ENCODE results near the gene PET117. TPM values are rescaled to one million over a fixed set of nuclear protein-coding genes. Genes with fewer than 3 reads are reported as not detected.

PET117 gene
- polyA plus RNA-seq, 3 donors: 8.5 to 12.5 (median 10.1) TPM

Other genes with a start within 250 kb of the PET117 start
- 100 to 1,000 TPM in 1 of 3 donors, 10 to 100 TPM in 2; 34.3 to 100 (median 74.8) TPM for gene SNX5, start 169.1 kb upstream of the PET117 start, polyA plus RNA-seq
- 10 to 100 TPM in 1 of 3 donors, 1 to 10 TPM in 2; 5.4 to 11.2 (median 6.8) TPM for gene MGME1, start 168.8 kb upstream of the PET117 start, polyA plus RNA-seq
- 1 to 10 TPM in 1 of 3 donors, under 1 TPM in 1, not detected in 1; 0.83 to 5.7 TPM for gene OVOL2, start 79.9 kb upstream of the PET117 start, polyA plus RNA-seq
- gene KAT14, start within 50 bp of the PET117 start, polyA plus RNA-seq: 1 to 10 TPM; 5.9 to 7.6 (median 6.4) TPM
- gene ZNF133, start 150.7 kb downstream of the PET117 start, polyA plus RNA-seq: 1 to 10 TPM; 7.2 to 9.0 (median 8.2) TPM

Measured in adipose tissue (tissue), 3 donors.